Loucy (cell line): ENCODE data around the gene TRIOBP.

Experiments used
- EZH2phosphoT487 ChIP-seq: fragments of 200-600 bp; IDR thresholded peaks from 2 replicates; pipeline ENCODE4 v1.6.1; 2018; ENCODE audit warnings: antibody characterized with exemption, mild to moderate bottlenecking, moderate library complexity, borderline replicate concordance
- TF ChIP-seq, protein P1 (sequence below): fragments of 200-600 bp; sonication (generic); conservative IDR thresholded peaks from 2 replicates; pipeline ENCODE4 v1.5.1; 2014; ENCODE audit warnings: mild to moderate bottlenecking, antibody characterized with exemption, low read length

DNA sequence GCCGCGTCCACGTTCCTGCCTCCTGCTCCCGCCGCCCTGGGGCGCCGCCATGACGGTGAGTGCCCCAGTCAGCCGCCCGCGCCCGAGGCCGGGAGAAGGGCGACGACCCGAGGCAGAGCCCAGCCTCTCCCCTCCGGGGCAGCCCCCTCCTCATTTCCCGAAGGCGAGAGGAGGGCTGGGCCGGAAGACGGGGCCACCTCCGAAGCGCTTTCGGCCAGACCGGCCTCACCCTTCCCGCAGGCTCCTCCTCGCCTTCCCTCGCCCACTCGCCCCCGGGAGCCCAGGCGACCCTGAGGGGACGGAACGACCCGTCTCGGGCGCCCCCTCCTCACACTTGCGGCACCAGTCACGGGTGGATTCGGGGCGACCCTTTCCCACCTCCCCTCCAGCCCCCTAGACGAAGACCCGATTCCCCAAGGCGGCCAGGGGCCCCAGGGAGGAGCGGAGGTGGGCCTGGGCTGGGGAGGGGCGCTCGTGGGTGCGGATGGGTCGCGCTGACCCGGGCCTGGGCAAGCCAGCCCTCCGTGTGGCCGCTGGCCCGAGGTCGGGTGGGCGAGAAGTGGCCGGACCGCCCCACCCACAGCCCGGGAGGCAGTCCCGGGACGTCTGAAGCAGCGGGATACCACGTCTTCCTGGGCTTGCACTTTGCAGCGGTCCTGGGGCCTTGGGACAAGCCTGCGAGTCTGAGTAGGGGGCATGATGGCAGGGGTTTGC is 49.7 kb downstream of the TRIOBP start:
- TF ChIP-seq, protein P1, sequence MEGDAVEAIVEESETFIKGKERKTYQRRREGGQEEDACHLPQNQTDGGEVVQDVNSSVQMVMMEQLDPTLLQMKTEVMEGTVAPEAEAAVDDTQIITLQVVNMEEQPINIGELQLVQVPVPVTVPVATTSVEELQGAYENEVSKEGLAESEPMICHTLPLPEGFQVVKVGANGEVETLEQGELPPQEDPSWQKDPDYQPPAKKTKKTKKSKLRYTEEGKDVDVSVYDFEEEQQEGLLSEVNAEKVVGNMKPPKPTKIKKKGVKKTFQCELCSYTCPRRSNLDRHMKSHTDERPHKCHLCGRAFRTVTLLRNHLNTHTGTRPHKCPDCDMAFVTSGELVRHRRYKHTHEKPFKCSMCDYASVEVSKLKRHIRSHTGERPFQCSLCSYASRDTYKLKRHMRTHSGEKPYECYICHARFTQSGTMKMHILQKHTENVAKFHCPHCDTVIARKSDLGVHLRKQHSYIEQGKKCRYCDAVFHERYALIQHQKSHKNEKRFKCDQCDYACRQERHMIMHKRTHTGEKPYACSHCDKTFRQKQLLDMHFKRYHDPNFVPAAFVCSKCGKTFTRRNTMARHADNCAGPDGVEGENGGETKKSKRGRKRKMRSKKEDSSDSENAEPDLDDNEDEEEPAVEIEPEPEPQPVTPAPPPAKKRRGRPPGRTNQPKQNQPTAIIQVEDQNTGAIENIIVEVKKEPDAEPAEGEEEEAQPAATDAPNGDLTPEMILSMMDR: no peak
- TF ChIP-seq EZH2phosphoT487: no peak
